Mesodermal cell (in vitro differentiated cells): ENCODE data around the gene ATG4B.

Source experiments
- H3K27ac ChIP-seq: 2 replicates; pipeline ENCODE4 v1.7.0; 2013; ENCODE audit warnings: mild to moderate bottlenecking, low read depth, low read length, moderate library complexity; ENCODE audit not compliant: severe bottlenecking
- H3K36me3 ChIP-seq: 2 replicates; pipeline ENCODE4 v1.7.1; 2013; ENCODE audit warnings: mild to moderate bottlenecking, low read length, moderate library complexity; ENCODE audit not compliant: control insufficient read depth, insufficient read depth
- H3K4me1 ChIP-seq: one replicate; pipeline ENCODE4 v1.7.1; 2013; ENCODE audit warnings: mild to moderate bottlenecking, low read length; ENCODE audit not compliant: insufficient read depth, control insufficient read depth, poor library complexity, severe bottlenecking
- H3K4me3 ChIP-seq: 2 replicates; pipeline ENCODE4 v1.7.0; 2013; ENCODE audit warnings: low read length, control low read depth, mild to moderate bottlenecking; ENCODE audit not compliant: insufficient read depth, poor library complexity, severe bottlenecking; ENCODE audit errors: extremely low read depth
- H3K9me3 ChIP-seq: 2 replicates; pipeline ENCODE4 v1.7.1; 2013; ENCODE audit warnings: mild to moderate bottlenecking, low read length, moderate library complexity; ENCODE audit not compliant: control insufficient read depth
- WGBS, 2 experiments: methylation state at CpG; one replicate each; pipeline ENCODE4 v1.1.5; 2013; ENCODE audit warnings: missing lambda C conversion rate in 2 of 2; ENCODE audit not compliant: insufficient coverage in 2 of 2; 5-methylcytosine and 5-hydroxymethylcytosine counted together

The ATG4B gene

GRCh38 chr2:241641631-241642030, 4.1 kb downstream of the ATG4B start:
- 88 to 100% methylated on average over 1 to 2 of the region's 2 CpGs for WGBS, 2 experiments

GRCh38 chr2:241645056-241645914, 7.8 kb downstream of the ATG4B start:
- no peaks in the 10 kb centered on the region for H3K9me3 ChIP-seq
- H3K4me1 ChIP-seq = peaks cover 12% of the 10 kb centered on the region
- WGBS, 2 experiments = 94 to 97% methylated on average over 22 to 23 of the region's 26 CpGs
- H3K27ac ChIP-seq = no peak overlapping the region
- no peak overlapping the region for H3K4me3 ChIP-seq
- peaks cover 47% of the 10 kb centered on the region for H3K36me3 ChIP-seq

More at GRCh38 chr2:241641631-241642030, 4.1 kb downstream of the ATG4B start:
- Histone ChIP-seq H3K4me3 (no peak overlapping the region), H3K4me1 (peaks cover 18% of the 10 kb centered on the region), H3K9me3 (peaks cover 14% of the 10 kb centered on the region), H3K36me3 (peaks cover 61% of the 10 kb centered on the region), H3K27ac (no peak overlapping the region)

GRCh38 chr2:241645915-241646645, 8.6 kb downstream of the ATG4B start:
- no peak overlapping the region for H3K4me3 ChIP-seq
- no peak overlapping the region for H3K27ac ChIP-seq
- H3K36me3 ChIP-seq = peaks cover 46% of the 10 kb centered on the region
- H3K4me1 ChIP-seq = peaks cover 9% of the 10 kb centered on the region
- 94 to 96% methylated on average over 13 to 14 of the region's 14 CpGs for WGBS, 2 experiments
- H3K9me3 ChIP-seq = no peaks in the 10 kb centered on the region

DNA sequence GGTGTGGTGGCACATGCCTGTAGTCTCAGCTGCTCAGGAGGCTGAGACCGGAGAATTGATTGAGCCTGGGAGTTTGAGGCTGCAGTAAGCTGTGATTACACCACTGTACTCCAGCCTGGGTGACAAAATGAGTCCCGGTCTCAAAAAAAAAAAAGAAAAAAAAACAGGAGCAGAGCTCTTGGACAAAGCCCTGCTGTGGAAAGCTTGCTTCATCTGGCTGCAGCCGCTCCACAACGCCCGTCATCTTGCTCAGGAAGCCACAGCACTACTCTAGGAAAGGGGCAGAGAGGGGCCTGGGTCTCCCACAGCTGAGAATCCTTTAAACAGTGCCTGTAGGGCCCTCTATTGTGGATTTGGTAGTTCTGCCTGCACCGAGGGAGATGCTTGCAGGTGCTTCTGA, 11.0 kb downstream of the ATG4B start:
- no peak overlapping the region for H3K27ac ChIP-seq
- peaks cover 58% of the 10 kb centered on the region for H3K36me3 ChIP-seq
- peaks cover 6% of the 10 kb centered on the region for H3K4me1 ChIP-seq
- H3K9me3 ChIP-seq = no peaks in the 10 kb centered on the region
- H3K4me3 ChIP-seq = no peak overlapping the region
- WGBS, 2 experiments = 85 to 97% methylated on average over 5 to 6 of the region's 6 CpGs

DNA sequence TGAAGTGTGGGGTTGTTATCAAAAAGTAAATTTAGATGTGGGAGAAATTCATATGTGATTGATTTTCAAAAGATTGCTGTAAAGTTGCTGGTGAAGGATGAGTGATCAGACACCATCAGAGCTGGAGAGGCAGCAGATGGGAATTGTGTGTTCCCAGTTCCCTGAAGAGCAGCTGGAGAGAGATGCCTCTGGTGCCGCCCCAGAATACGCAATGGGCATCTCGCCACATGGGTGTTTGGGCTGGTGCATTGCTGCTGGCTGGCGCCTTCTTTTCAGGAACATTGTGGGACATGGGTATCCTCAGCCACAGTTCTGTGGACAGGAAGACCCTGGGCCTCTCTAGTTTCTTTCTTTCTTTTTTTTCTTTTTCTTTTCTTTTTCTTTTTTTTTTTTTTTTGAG, 11.9 kb downstream of the ATG4B start:
- 95 to 100% methylated on average over 3 to 4 of the region's 4 CpGs for WGBS, 2 experiments
- Histone ChIP-seq H3K9me3 (no peaks in the 10 kb centered on the region), H3K36me3 (peaks cover 57% of the 10 kb centered on the region), H3K4me1 (peaks cover 6% of the 10 kb centered on the region), H3K4me3 (no peak overlapping the region), H3K27ac (no peak overlapping the region)

GRCh38 chr2:241649927-241650326, 12.4 kb downstream of the ATG4B start:
- WGBS, 2 experiments = 88 to 97% methylated on average over 4 to 6 of the region's 6 CpGs
- Histone ChIP-seq H3K36me3 (peaks cover 61% of the 10 kb centered on the region), H3K27ac (no peak overlapping the region)

GRCh38 chr2:241652142-241652541, 14.6 kb downstream of the ATG4B start:
- WGBS, 2 experiments = 97 to 100% methylated on average over 5 to 7 of the region's 9 CpGs
- Histone ChIP-seq H3K27ac (no peak overlapping the region), H3K4me3 (no peak overlapping the region), H3K4me1 (no peaks in the 10 kb centered on the region), H3K9me3 (no peaks in the 10 kb centered on the region), H3K36me3 (peaks cover 63% of the 10 kb centered on the region)

More at GRCh38 chr2:241649927-241650326, 12.4 kb downstream of the ATG4B start:
- H3K4me3 ChIP-seq = no peak overlapping the region
- no peaks in the 10 kb centered on the region for H3K9me3 ChIP-seq
- H3K4me1 ChIP-seq = peaks cover 6% of the 10 kb centered on the region

DNA sequence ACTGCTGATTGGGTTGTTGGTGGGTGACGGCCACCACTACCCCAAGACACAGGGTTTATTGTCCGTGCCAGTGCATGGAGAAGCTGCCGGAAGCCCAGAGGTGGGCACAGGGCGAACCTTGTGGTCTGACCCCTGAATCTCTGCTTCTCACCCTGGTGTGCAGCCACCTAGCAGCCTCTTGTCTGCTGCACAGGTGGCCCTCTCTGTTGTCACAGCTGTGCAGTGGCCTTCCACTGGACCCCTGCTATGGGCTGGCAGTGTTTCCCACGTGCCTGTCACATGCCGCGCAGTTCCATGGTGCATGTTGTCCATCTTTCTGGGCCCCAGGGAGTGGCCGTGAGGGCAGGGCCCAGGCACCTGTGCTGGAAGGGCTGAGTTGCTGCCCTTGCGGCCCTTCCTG, 15.2 kb downstream of the ATG4B start:
- Histone ChIP-seq H3K27ac (no peak overlapping the region), H3K4me1 (no peaks in the 10 kb centered on the region), H3K36me3 (peaks cover 68% of the 10 kb centered on the region), H3K4me3 (no peak overlapping the region), H3K9me3 (no peaks in the 10 kb centered on the region)
- 97 to 99% methylated on average over 8 to 9 of the region's 9 CpGs for WGBS, 2 experiments

- Histone ChIP-seq H3K27ac (no peak overlapping the region), H3K36me3 (peaks cover 73% of the 10 kb centered on the region), H3K4me1 (no peaks in the 10 kb centered on the region), H3K4me3 (no peak overlapping the region), H3K9me3 (no peaks in the 10 kb centered on the region)
- WGBS, 2 experiments = 93 to 97% methylated on average over 10 to 12 of the region's 13 CpGs
Measured at GRCh38 chr2:241653210-241653750, 15.8 kb downstream of the ATG4B start.

DNA sequence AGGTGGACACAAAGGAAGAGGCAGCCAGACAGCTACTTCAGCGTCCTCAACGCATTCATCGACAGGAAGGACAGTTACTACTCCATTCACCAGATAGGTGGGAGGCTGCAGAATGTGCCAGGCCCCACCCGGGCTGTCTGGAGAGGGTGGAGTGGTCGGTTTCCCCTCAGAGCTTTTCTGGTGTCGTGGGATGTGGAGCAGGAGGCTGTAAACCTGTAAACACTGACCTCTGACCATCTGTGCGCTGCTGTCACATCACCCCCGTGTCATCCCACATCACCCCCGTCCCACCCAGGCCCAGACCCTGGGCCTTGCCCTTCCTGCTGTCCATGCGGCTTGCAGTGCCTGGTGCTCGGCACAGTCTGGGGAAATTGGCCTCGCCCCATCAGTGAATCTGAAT, 17.1 kb downstream of the ATG4B start:
- Histone ChIP-seq H3K36me3 (peaks cover 84% of the 10 kb centered on the region), H3K4me3 (no peak overlapping the region), H3K9me3 (no peaks in the 10 kb centered on the region), H3K4me1 (no peaks in the 10 kb centered on the region), H3K27ac (no peak overlapping the region)
- 97 to 98% methylated on average over 5 to 6 of the region's 12 CpGs for WGBS, 2 experiments
